TTC549 (cell line): ENCODE results near the gene ADNP2.

Experiments used
- FAIRE-seq: peaks from 2 replicates; lab custom pipeline; 2012; peaks lifted over from hg19 to GRCh38; lab: Jason Lieb, UNC

ADNP2 gene, protein sequence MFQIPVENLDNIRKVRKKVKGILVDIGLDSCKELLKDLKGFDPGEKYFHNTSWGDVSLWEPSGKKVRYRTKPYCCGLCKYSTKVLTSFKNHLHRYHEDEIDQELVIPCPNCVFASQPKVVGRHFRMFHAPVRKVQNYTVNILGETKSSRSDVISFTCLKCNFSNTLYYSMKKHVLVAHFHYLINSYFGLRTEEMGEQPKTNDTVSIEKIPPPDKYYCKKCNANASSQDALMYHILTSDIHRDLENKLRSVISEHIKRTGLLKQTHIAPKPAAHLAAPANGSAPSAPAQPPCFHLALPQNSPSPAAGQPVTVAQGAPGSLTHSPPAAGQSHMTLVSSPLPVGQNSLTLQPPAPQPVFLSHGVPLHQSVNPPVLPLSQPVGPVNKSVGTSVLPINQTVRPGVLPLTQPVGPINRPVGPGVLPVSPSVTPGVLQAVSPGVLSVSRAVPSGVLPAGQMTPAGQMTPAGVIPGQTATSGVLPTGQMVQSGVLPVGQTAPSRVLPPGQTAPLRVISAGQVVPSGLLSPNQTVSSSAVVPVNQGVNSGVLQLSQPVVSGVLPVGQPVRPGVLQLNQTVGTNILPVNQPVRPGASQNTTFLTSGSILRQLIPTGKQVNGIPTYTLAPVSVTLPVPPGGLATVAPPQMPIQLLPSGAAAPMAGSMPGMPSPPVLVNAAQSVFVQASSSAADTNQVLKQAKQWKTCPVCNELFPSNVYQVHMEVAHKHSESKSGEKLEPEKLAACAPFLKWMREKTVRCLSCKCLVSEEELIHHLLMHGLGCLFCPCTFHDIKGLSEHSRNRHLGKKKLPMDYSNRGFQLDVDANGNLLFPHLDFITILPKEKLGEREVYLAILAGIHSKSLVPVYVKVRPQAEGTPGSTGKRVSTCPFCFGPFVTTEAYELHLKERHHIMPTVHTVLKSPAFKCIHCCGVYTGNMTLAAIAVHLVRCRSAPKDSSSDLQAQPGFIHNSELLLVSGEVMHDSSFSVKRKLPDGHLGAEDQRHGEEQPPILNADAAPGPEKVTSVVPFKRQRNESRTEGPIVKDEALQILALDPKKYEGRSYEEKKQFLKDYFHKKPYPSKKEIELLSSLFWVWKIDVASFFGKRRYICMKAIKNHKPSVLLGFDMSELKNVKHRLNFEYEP

DNA sequence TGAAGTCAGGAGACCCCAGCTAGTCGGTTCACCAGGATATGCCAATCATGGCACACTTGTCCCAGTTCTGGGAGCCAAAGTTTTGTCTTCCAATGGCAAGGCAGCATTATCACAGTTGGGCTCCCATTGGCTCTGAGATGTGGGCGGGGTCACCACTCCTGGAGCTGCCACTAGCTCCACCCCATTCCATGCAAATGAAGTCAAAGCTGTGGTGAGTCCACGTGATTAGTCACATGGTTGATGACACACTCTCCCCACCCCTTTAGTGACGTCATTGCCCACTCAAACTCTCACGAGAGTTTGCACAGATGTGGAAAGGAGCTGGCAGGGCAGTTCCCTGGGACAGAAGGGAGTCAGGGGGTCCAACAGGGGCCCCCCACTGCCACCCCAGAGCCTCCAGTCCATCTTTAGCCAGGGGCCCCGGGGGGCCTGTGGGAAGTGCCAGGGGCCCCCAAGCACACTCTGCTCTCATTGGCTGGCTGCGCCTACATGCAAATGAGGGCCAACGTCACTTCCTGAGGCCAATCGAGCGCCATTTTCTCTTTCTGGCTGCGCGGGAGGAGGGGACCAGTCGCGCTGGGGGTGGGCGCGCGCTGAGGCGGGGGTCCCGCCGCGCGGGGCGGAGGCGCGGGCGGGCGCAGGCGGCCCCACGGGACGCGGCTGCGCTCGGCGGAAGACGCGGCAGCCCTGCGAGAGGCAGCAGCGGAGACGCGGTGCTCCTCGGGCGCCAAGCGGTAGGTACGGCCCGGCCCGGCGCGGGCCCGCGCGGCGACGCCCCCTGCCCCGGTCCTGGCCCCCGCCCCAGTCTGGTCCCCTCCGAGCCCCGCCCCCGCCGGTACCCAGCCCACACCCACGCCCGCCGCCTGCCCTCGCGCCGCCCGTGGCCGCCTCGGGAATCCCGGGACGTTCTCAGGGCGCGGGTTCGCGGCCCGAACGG lies at the start of gene ADNP2:
TSS of gene ADNP2 (plus strand) at position 524 of the 937 bp plus-strand sequence. CDS start 8,281 bp downstream, outside the sequence.
- FAIRE-seq = peak; percentile 75

DNA sequence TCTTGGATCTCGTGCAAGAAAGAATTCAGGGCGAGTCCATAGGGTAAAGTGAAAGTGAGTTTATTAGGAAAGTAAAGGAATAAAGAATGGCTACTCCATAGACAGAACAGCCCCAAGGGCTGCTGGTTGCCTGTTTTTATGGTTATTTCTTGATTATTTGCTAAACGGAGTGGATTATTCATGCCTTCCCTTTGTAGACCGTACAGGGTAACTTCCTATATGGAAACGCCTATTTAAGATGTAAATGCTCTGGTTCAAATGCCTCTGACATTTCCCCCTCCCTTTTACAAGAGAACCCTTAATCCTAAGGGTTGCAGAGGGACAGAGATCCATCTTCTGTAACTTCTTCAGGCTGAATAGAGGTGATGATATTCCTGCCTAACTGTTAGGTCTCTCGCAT lies 49.1 kb upstream of the ADNP2 start:
- FAIRE-seq = no peak

DNA sequence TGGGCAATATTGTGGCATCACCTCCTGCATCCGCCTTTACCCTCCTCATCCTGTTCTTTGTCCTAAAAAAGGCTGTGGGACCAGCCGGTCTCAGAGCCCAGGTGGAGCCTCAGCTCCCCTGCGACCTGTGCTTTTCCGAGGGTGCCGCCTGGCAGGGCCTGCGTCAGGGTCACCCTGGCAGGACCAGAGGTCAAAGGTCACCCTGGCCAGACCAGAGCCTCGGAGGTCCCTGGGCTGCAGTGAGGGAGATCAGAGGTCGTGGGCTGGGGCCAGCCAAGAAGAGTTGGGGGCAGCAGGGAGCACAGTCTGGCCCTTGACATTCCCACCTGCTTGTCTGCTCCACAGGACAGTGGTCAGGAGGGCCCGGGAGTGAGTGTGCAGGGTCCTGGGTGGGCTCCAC lies 43.4 kb upstream of the ADNP2 start:
- no peak for FAIRE-seq

DNA sequence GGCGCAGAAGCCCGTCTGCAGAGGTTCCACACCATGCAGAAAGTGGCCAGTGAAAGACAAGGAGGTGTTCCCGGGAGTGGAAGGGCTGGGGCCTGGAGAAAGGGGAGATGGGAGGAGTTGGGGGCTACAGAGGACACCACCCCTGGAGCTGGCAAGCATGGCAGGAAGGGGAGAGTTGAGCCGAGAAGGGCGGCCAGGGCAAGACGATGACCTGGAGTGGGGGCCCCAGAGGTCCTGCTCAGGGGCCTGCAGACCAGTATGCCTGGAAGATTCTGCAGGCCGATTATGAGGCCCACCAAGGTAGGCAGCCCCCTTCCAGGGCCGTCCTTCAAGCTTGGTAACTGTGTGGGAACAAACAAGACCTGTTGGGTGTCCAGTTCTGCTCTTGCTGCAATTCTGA lies 41.7 kb upstream of the ADNP2 start:
- no peak for FAIRE-seq

DNA sequence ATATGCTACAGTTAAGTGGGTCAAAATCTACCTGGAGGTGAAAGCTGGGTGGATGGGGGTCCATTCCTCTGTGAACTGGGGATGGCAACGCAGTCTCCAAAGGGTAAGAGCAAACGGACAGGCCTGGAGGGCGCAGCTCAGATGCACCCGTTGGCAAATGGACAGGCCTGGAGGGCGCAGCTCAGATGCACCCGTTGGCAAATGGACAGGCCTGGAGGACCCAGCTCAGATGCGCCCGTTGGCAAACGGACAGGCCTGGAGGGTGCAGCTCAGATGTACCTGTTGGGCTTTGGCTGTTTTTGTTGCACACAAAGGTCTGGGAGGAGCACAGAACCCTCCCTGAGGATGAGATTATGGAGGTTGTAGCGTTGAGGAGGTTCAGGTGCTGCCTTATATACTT lies 41.2 kb upstream of the ADNP2 start:
- FAIRE-seq = no peak

DNA sequence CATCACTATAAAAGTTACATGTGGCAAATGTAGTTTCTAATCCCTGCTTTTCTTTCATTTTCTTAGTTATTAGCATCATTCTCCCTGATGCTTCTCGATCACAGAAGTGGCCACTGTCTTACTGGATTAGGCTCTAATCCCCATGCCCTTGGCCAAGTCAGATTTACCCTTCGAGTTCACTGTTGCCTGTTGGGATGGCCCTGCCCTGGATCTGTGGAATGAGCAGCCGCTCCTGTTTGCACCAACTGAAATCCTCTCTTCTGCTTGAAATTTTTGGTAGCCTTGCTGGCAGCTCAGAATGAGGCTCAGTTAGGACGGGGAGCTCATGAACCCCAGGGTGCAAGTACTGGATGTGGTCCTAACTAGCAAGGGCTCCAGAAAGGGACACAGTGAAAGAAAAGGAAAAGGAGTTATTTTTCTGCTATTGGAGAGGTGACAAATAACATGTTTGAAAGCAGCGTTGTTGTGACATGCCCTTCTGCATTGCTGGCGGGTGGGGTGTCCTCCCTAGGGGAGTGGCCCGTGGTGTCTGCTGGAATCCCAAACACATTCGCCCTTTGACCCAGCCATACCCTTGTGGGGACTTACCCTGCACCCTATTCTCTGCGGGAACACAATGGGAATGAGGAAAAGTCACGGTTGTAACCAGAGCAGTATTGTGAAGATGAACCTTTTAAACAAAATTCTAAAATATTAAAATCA lies 40.3 kb upstream of the ADNP2 start:
- FAIRE-seq = no peak

DNA sequence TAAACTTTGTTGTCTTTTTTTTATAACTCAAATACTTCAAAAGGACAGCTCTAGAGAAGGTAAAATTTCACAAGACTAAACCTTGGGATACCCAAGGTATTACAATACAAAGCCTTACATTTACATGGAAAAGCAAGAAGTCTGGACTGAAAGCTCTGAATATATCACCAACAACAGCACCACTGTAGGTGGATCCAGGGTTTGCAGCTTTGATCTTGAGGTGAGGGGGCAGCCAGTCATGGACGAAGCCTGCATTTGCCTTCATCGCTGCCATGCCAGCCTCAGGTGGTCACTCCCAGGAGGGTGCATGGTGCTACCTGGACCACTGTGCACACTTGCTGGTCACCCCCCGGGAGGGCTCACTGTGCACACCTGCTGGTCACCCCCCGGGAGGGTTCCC lies 38.2 kb upstream of the ADNP2 start:
- FAIRE-seq = no peak

DNA sequence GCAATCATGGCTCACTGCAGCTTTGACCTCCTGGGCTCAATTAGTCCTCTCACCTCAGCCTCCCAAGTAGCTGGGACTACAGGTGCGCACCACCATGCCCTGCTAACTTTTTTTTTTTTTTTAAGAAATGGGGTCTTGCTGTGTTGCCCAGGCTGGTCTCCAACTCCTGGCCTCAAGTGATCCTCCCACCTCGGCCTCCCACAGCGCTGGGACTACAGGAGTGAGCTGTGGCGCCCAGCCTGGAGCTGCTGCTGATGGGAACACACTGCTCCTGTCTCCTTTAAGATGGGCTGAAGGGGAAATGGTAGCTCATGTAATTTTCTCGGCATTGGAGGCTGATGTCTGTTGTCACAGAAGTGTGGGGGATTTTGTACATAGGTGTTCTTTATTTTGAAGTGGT lies 34.9 kb upstream of the ADNP2 start:
- no peak for FAIRE-seq

DNA sequence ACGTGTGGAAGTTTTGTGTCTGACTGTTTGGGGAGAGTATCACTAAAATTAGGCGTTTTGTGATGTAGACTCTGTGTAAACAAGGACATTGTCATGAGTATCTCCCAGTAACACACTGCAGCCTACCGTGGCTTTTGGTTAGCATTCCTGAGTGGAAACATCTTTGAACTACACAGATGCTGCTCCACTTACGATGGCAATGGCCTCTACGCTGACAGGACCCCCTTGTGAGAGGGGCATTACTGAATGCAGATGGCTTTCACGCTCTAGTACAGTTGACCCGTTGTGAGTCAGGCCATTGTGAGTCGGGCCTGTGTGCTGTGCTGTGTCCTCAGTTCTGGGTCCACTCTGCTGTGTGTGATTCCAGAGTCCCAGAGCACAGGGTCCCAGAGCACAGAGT lies 34.4 kb upstream of the ADNP2 start:
- no peak for FAIRE-seq

DNA sequence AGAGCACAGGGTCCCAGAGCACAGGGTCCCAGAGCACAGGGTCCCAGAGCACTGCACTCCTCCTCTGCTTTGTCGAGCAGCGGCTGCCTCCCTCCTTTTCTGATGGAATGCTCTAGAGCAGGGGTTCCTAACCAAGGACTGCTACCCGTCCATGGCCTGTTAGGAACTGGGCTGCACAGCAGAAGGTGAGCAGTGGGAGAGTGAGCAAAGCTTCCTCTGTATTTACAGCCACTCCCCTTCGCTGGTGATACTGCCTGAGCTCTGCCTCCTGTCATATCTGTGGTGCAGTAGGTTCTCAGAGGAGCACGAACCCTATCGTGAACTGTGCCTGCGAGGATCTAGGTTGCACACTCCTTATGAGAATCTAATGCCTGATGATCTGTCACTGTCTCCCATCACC lies 33.1 kb upstream of the ADNP2 start:
- FAIRE-seq = no peak

DNA sequence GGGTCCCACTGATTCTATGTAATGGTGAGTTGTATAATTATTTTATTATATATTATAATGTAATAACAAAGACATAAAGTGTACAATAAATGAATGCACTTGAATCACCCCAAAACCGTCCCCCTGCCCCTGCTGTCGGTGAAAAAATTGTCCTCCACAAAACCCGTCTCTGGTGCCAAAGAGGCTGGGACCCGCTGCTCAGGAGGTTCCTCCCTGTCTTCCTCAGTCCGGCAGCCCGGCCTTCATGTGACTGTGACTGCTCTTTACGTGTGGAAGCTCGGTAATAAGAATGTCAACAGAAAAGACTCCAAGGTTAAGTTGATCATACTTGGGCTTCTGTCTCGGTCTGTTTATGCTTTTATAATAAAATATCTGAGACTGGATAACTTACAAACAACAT lies 32.7 kb upstream of the ADNP2 start:
- FAIRE-seq = no peak

DNA sequence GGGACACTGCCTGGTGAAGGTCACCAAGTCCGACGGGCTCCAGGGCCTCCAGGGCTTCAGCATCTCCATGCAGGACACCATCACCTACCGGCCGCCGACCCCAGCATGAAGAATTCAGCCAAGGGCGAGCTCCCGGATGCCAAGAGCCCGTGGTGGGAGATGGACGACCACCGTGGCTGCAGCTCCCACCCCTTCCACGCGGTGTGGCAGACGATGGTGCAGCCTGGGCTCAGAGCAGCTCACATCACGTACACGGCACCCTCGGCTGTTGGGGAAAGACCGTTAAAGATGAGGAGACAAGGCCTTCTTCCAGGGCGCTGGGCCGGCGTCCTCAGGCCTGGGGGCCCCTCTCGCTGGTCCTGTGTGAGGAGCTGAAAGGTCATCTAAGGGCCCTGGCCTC lies 31.2 kb upstream of the ADNP2 start:
- no peak for FAIRE-seq

DNA sequence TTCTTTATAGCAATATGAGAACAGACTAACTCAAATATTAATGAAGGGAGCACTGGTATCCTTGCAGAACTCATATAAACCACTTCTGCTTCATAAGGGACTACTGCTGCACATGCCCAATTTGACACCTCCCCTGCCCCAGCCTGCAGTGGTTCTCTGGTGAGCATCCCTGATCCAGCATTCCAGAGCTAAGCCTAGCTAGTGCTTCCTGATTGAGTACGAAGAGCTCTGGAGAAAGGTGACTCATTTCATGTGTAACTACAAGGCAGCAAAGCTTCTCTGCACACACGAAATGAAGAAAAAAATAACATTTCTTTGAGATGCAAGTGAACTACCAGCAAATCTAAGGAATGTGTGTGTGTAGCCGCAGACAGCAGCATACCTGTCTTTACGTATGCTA lies 22.8 kb upstream of the ADNP2 start:
- FAIRE-seq = no peak

DNA sequence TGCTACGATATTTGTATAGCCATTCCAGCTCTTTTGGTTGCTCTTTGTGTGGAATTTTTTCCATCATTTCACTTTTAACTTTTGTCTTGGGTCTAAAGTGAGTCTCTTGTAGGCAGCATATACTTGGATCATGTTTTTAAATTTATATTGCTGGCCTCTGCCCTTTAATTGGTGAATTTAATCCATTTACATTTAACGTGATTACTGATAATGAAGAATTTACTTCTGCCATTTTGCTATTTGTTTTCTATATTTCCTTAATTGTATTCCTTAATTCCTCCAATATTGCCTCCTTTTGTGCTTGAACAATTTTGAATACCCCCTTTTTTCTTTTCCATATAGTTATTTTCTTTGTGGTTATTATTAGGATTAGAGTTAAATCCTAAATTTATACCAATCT lies 21.0 kb upstream of the ADNP2 start:
- FAIRE-seq = no peak

DNA sequence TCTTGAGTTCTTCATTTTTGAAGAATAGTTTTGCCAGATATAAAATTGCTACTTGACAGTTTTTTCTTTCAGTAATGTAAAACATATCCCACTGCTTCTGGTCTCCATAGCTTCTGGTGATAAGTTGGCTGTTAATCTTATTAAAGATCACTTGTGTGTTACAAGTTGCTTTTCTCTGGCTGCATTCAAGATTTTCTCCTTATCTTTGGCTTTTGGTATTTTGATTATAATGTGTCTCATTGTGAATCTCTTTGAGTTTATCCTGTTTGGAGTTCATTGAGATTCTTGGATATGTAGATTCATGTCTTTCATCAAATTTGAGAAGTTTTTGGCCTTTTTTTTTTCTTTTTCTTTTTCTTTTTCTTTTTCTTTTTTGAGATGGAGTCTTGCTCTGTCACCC lies 20.2 kb upstream of the ADNP2 start:
- FAIRE-seq = no peak

DNA sequence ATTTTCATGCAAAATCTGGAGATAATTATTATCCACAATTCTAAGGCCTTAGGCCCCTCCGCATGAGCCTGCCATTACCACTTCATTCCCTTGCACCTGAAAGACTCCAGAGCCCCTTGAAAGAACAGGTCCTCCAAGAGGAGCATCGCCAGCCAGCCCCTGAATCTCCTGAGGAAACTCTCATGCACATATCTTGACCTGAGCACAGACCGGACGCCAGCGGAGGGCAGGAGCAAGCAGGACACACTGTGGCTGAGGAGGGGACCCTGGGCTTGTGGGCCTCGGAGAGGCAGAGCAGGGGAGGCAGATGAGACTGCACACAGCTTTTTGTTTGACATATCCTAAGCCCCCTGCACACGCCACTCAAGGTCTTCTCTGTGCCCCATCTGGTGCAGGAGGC lies 13.6 kb upstream of the ADNP2 start:
- no peak for FAIRE-seq

DNA sequence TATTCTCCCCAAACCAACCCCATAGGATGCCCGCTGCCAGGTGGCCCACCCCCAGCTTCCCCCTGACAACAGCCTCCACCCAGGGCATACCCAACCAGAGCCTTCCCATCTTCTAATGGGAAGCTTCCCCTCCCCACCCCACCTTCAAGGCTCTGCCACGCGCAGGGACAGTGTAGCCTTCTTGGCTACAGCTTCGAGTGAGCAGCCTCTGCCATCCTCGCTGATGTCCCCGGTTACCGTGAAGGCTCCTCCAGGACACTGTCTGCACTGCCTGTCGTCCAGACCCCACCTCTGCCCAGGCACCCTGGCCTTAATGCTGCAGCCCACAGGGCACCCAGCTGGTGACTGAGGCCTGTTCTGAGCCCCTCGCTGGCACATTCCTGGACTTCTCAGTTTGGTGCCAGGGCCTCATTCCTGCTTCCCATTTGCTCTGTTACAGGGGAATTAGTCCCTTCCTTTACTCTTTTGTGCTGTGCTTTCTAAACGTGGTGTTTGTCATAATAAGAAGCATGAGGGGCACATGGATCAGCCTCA lies 13.0 kb upstream of the ADNP2 start:
- FAIRE-seq = no peak

DNA sequence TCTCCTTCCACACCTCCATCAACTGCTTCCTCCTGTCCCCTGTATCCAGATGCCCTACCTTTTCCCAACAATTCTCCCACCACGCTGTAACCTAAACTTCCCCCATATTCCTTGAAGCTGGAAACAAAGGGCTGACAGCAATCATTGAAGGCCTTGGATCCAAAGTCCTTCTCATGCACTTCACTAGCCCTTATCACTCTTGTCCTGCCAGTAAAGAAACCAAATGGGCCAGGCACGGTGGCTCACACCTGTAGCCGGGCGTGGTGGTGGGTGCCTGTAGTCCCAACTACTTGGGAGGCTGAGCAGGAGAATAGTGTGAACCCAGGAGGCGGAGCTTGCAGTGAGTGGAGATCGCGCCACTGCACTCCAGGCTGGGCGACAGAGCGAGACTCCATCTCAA lies 11.9 kb upstream of the ADNP2 start:
- FAIRE-seq = no peak

DNA sequence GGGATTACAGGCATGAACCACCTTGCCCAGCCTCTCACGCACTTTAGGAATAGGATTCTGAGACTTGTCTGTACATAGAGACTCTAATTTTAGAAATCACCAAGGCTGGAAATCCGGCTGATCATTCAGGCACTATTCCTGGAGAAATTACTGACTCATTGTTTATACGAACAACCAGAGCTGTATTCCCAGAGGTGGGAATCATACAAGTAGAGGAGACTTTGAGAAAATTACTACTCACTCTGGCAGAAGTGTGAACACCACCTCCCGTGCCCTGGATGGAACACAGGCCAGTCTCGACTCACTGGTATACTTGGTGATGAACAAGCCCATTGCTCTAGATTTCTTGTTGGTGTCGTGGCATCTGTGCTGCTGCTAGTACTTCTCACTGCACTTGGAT lies 5.8 kb upstream of the ADNP2 start:
- no peak for FAIRE-seq

DNA sequence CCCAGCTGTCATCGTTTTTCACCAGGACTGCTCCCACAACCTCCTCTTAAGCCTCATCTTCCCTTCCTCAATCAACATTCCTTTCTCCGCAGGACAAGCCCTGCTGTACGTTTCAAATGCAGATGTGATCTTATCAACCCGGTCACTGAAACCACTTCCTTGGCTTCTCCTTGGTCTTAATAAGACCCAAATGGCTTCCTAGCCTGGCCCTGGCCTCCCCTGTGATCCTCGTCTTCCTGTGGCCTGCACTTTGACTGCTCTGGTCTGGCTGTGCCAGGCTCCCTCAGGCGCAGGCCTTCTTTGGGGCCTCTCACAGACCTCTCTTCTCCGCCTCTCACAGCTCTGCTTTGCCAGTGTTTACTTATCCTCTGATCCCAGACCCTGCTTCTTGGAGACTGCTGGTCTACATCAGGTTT lies 4.7 kb upstream of the ADNP2 start:
- no peak for FAIRE-seq
